Glutamatergic neuron (in vitro differentiated cells): ENCODE measurements around the gene IFT81. TPM values are rescaled to one million over a fixed set of nuclear protein-coding genes. Genes with fewer than 3 reads are reported as not detected.
"Not testable (repeated sequence)": the region's sequence is repeated elsewhere in the genome, so short reads cannot be mapped to it uniquely, and the experiment has no call there.

Source experiments
- DNase-seq: peaks from one replicate; pipeline ENCODE4 v3.0.0; 2022
- H3K27ac Mint-ChIP-seq: one replicate; pipeline ENCODE4 v1.8.0; 2020; ENCODE audit warnings: mild to moderate bottlenecking, mixed read lengths, inconsistent platforms; ENCODE audit not compliant: unreplicated experiment
- H3K27me3 Mint-ChIP-seq: one replicate; pipeline ENCODE4 v1.8.0; 2020; ENCODE audit warnings: mild to moderate bottlenecking, moderate library complexity, mixed read lengths, inconsistent platforms; ENCODE audit not compliant: unreplicated experiment
- H3K36me3 Mint-ChIP-seq: one replicate; pipeline ENCODE4 v1.8.0; 2020; ENCODE audit warnings: mild to moderate bottlenecking, mixed read lengths, inconsistent platforms; ENCODE audit not compliant: unreplicated experiment
- H3K4me1 Mint-ChIP-seq: one replicate; pipeline ENCODE4 v1.8.0; 2020; ENCODE audit warnings: mild to moderate bottlenecking, low read depth, mixed read lengths, inconsistent platforms; ENCODE audit not compliant: unreplicated experiment
- H3K4me3 Mint-ChIP-seq: one replicate; pipeline ENCODE4 v1.8.0; 2020; ENCODE audit warnings: mild to moderate bottlenecking, mixed read lengths, inconsistent platforms; ENCODE audit not compliant: unreplicated experiment
- H3K9me3 Mint-ChIP-seq: one replicate; pipeline ENCODE4 v1.8.0; 2020; ENCODE audit warnings: mild to moderate bottlenecking, moderate library complexity, mixed read lengths, inconsistent platforms; ENCODE audit not compliant: unreplicated experiment
- total RNA-seq: library from RNA; stranded (reverse); fragmentation: NEBNext Ultra II Directional; extraction: Animal tissue kit (Norgen Biotek cat#: 25700); gene quantifications from one replicate; pipeline ENCODE4 v1.2.1, GENCODE V29; 2021; ENCODE audit not compliant: unreplicated experiment
- TF ChIP-seq, protein P1 (sequence below): fragments of 200-600 bp; sonication (generic); IDR thresholded peaks from one replicate; pipeline ENCODE4 v1.5.0; 2021; ENCODE audit not compliant: partially characterized antibody, unreplicated experiment

Gene IFT81
- total RNA-seq, 1 donor from 2014 or later: 27.6 TPM

DNA sequence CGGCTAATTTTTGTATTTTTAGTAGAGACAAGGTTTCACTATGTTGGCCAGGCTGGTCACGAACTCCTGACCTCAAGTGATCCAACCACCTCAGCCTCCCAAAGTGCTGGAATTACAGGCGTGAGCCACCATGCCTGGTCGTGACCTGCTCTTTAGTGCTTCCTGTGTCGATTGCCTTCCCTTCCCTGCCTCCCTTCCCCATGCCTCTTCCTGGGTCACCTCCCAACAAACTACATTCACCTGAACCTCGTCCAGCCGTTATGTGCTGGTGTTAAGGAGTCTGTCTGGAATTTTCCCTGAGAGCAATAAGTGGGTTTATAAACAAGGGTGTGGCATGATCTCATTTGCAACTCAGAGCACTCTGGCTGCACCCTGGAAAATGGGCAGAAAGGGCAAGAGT lies 43.7 kb upstream of the IFT81 start:
- Mint-ChIP-seq H3K9me3 (no peaks in the 10 kb centered on the region), H3K27ac (no peak overlapping the region), H3K36me3 (no peaks in the 10 kb centered on the region), H3K27me3 (peaks cover 2% of the 10 kb centered on the region), H3K4me3 (no peak overlapping the region), H3K4me1 (no peaks in the 10 kb centered on the region)
- DNase-seq: no peak
- TF ChIP-seq, protein P1, sequence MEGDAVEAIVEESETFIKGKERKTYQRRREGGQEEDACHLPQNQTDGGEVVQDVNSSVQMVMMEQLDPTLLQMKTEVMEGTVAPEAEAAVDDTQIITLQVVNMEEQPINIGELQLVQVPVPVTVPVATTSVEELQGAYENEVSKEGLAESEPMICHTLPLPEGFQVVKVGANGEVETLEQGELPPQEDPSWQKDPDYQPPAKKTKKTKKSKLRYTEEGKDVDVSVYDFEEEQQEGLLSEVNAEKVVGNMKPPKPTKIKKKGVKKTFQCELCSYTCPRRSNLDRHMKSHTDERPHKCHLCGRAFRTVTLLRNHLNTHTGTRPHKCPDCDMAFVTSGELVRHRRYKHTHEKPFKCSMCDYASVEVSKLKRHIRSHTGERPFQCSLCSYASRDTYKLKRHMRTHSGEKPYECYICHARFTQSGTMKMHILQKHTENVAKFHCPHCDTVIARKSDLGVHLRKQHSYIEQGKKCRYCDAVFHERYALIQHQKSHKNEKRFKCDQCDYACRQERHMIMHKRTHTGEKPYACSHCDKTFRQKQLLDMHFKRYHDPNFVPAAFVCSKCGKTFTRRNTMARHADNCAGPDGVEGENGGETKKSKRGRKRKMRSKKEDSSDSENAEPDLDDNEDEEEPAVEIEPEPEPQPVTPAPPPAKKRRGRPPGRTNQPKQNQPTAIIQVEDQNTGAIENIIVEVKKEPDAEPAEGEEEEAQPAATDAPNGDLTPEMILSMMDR: no peak

- Mint-ChIP-seq H3K4me1 (no peaks in the 10 kb centered on the region), H3K27me3 (peaks cover 3% of the 10 kb centered on the region), H3K36me3 (no peaks in the 10 kb centered on the region), H3K27ac (no peak overlapping the region), H3K4me3 (no peak overlapping the region), H3K9me3 (peaks cover 2% of the 10 kb centered on the region)
- no peak for DNase-seq
- TF ChIP-seq, protein P1: no peak
These were observed 39.7 kb upstream of the IFT81 start for GRCh38 chr12:110084314-110085015.

DNA sequence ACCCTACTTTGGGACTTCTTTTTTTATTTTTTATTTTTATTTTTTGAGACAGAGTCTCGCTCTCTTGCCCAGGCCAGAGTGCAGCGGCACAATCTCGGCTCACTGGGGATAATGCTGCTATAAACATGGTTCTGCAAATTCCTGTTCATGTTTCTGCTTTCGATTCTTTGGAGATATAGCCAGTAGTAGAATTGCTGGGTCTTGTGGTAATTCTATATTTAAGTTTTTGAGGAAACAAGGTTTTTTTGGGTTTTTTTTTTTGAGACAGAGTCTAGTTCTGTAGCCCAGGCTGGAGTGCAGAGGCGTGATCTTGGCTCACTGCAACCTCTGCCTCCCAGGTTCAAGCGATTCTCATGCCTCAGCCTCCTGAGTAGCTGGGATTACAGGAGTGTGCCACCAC lies 35.9 kb upstream of the IFT81 start:
- not testable (repeated sequence) for H3K27ac Mint-ChIP-seq, DNase-seq, H3K4me3 Mint-ChIP-seq, H3K27me3 Mint-ChIP-seq, H3K4me1 Mint-ChIP-seq, H3K36me3 Mint-ChIP-seq, H3K9me3 Mint-ChIP-seq

- Mint-ChIP-seq H3K27ac (no peak overlapping the region), H3K27me3 (peaks cover 3% of the 10 kb centered on the region), H3K4me1 (no peaks in the 10 kb centered on the region), H3K36me3 (no peaks in the 10 kb centered on the region), H3K4me3 (no peak overlapping the region), H3K9me3 (peaks cover 2% of the 10 kb centered on the region)
- DNase-seq: no peak
- TF ChIP-seq, protein P1: no peak
These were observed 35.2 kb upstream of the IFT81 start for GRCh38 chr12:110088936-110089335.

GRCh38 chr12:110090266-110091135 lies 33.7 kb upstream of the IFT81 start:
- Mint-ChIP-seq H3K9me3 (peaks cover 2% of the 10 kb centered on the region), H3K4me1 (no peaks in the 10 kb centered on the region), H3K4me3 (no peak overlapping the region), H3K27me3 (peaks cover 3% of the 10 kb centered on the region), H3K36me3 (no peaks in the 10 kb centered on the region), H3K27ac (no peak overlapping the region)
- no peak for DNase-seq
- TF ChIP-seq, protein P1: no peak
